Transverse colon (tissue), 4 donors: ENCODE data around the gene EMCN. TPM values are rescaled to one million over a fixed set of nuclear protein-coding genes. Genes with fewer than 3 reads are reported as not detected.

Source experiments
- DNase-seq: peaks from one replicate; pipeline ENCODE4 v3.0.0-alpha.2; 2019
- H3K27ac ChIP-seq, 4 donors: fragments of 200-600 bp; sonication (generic); 2 replicates each; pipeline ENCODE4 v1.5.1; 2016 to 2018; ENCODE audit warnings: inconsistent platforms in 4 of 4
- H3K27me3 ChIP-seq: fragments of 200-600 bp; sonication (generic); 2 replicates; pipeline ENCODE4 v1.5.1; 2017; ENCODE audit warnings: inconsistent platforms
- H3K36me3 ChIP-seq, 4 donors: fragments of 200-600 bp; sonication (generic); 2 replicates each; pipeline ENCODE4 v1.5.1; 2017 to 2019; ENCODE audit warnings: inconsistent platforms in 4 of 4
- H3K4me1 ChIP-seq, 4 donors: fragments of 200-600 bp; sonication (generic); 2 replicates each; pipeline ENCODE4 v1.5.1; 2017 to 2020; ENCODE audit warnings: inconsistent platforms in 4 of 4
- H3K4me3 ChIP-seq, 4 donors: fragments of 200-600 bp; sonication (generic); 1 replicate in 1 of 4; 2 replicates in 3 of 4; pipeline versions ENCODE4 v1.5.1 to v1.6.1; 2017 to 2019; ENCODE audit warnings: inconsistent platforms in 4 of 4
- H3K9me3 ChIP-seq, 2 donors: fragments of 200-600 bp; sonication (generic); 2 replicates each; pipeline ENCODE4 v1.5.1; 2017 to 2019; ENCODE audit warnings: inconsistent platforms in 2 of 2
- EP300 ChIP-seq: sonication (generic); formaldehyde crosslinking; IDR thresholded peaks from one replicate; pipeline ENCODE4 v1.6.1; 2017; ENCODE audit warnings: antibody characterized with exemption, low read depth
- POLR2A ChIP-seq: fragments of 450-650 bp; IDR thresholded peaks from one replicate; pipeline ENCODE4 v1.6.1; 2016; ENCODE audit warnings: antibody characterized with exemption, mild to moderate bottlenecking, moderate library complexity
- POLR2AphosphoS5 ChIP-seq, 3 donors: sonication (generic); formaldehyde crosslinking; IDR thresholded peaks; one replicate each; pipeline ENCODE4 v1.6.1; 2016; ENCODE audit warnings: antibody characterized with exemption in 3 of 3
- WGBS, 2 donors: methylation state at CpG; one replicate each; pipeline ENCODE4 v1.1.5; 2018; ENCODE audit warnings: low coverage in 1 of 2; 5-methylcytosine and 5-hydroxymethylcytosine counted together
- in situ Hi-C, 4 donors: fragments of 200-750 bp; cut with MboI; loops; one replicate each; pipeline versions ENCODE4 v1.15.0 to v1.15.1; 2017; ENCODE audit warnings: low sequenced_read_pairs in 3 of 4, low pct_ligation_motif_present in 1 of 4, low pct_unique_long_range_greater_than_20kb in 1 of 4
- intact Hi-C: fragments of 100-400 bp; cut with DNase I; formaldehyde crosslinking; loops from one replicate; pipeline ENCODE4 v1.15.1; 2023; ENCODE audit warnings: low total_unique reads
- total RNA-seq, 4 donors: library from RNA; depleted of rRNA; stranded (reverse); fragments of >200 nt; gene quantifications; one replicate each; pipeline ENCODE4 v1.1.0, GENCODE V29; 2016
- TF ChIP-seq, protein P1 (sequence below), 5 experiments: fragments of 200-600 bp in 3 of 5; fragments of 450-650 bp in 2 of 5; sonication (generic) in 3 of 5; IDR thresholded peaks; 1 replicate in 2 of 5; 2 replicates in 3 of 5; pipeline ENCODE4 v1.5.1; 2016 to 2017; ENCODE audit warnings: antibody characterized with exemption in 5 of 5, inconsistent platforms in 3 of 5, mild to moderate bottlenecking in 2 of 5, moderate library complexity in 1 of 5

Gene EMCN
- total RNA-seq, 4 donors from 2014 or later = 1.2 to 1.6 (median 1.5) TPM

DNA sequence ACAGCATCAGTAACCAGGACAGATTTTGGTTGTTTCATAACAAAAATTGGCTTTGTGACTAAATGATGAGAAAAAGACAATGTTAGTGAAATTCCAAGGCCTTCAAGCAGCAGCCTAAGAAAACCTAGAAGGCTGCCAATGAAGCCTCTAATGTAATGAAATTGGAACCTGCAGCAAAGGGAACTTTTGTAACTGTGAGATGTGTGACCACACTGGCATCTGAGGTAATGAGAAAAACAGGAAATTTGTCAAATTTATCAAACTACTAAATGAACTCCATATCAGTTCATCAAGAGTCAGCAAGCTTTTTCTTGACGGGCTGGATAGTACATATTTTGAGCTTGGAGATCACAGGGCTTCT is 30.4 kb upstream of the EMCN start:
- H3K4me3 ChIP-seq = no peak overlapping the region
- intact Hi-C loops = no loop called here
- H3K27ac ChIP-seq = no peak overlapping the region
- no peaks in the 10 kb centered on the region for H3K9me3 ChIP-seq
- in situ Hi-C loops = no loop called here
- no peaks in the 10 kb centered on the region for H3K4me1 ChIP-seq
- DNase-seq = no peak
- no peak for TF ChIP-seq POLR2AphosphoS5 (IDR thresholded peaks at IDR 0.05)
- TF ChIP-seq EP300 = no peak
- TF ChIP-seq, protein P1, sequence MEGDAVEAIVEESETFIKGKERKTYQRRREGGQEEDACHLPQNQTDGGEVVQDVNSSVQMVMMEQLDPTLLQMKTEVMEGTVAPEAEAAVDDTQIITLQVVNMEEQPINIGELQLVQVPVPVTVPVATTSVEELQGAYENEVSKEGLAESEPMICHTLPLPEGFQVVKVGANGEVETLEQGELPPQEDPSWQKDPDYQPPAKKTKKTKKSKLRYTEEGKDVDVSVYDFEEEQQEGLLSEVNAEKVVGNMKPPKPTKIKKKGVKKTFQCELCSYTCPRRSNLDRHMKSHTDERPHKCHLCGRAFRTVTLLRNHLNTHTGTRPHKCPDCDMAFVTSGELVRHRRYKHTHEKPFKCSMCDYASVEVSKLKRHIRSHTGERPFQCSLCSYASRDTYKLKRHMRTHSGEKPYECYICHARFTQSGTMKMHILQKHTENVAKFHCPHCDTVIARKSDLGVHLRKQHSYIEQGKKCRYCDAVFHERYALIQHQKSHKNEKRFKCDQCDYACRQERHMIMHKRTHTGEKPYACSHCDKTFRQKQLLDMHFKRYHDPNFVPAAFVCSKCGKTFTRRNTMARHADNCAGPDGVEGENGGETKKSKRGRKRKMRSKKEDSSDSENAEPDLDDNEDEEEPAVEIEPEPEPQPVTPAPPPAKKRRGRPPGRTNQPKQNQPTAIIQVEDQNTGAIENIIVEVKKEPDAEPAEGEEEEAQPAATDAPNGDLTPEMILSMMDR (IDR thresholded peaks at IDR 0.05) = no peak
- TF ChIP-seq POLR2A = no peak
- WGBS, 2 donors = 71 to 77% methylated on average over 1 of the region's 1 CpG
- no peaks in the 10 kb centered on the region for H3K27me3 ChIP-seq
- no peaks in the 10 kb centered on the region for H3K36me3 ChIP-seq

DNA sequence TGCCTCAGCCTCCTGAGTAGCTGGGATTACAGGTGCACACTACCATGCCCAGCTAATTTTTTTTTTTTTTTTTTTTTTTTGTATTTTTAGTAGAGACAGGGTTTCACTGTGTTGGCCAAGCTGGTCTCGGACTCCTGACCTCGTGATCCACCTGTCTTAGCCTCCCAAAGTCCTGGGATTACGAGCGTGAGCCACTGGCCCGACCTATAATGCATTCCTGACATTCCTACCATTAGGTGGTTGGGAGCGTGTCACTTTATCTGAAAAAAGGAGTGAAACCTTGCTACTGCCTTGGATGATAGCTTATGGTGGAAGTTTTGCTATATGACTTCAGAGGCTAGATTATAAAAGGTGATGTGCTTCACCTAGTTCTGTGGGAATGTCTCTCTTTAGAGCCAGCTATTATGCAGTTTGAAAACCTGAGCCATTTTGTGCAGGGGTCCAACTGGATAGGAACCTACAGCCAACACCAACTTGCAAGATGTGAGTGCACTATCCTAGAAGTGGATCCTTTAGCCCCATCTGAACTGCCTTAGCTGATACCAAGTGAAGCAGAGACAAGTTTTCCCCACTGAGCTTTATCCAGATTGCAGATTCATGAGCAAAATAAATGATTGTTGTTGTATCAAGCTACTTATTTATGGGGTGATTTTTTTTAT is 29.8 kb upstream of the EMCN start:
- H3K4me1 ChIP-seq = no peaks in the 10 kb centered on the region
- in situ Hi-C loops = no loop called here
- intact Hi-C loops = no loop called here

DNA sequence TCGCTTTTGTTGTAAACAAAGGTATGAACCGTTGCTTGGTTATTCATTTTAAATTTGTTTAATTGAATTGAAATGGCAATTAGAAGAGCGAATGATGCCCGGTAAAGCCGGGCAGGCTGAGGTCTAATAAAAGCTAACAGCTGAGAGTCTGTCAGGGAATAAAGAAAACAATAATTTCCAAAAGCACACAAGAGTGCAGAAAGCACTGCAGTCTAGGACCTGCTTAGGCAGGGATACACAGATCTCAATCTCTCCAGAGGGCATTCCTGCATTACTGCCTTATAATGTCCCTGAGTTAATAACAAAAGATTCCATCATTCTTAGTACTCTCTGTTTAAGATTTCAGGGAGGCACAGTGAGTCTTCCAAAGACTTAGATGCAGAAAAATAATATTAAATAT is 27.6 kb upstream of the EMCN start:
- Histone ChIP-seq H3K27me3 (no peaks in the 10 kb centered on the region), H3K36me3 (no peaks in the 10 kb centered on the region), H3K4me1 (no peaks in the 10 kb centered on the region), H3K9me3 (no peaks in the 10 kb centered on the region), H3K4me3 (no peak overlapping the region), H3K27ac (no peak overlapping the region)
- TF ChIP-seq, protein P1 (IDR thresholded peaks at IDR 0.05) = no peak
- TF ChIP-seq EP300 (no peak), POLR2AphosphoS5 (IDR thresholded peaks at IDR 0.05) (no peak)
- in situ Hi-C loops = no loop called here
- DNase-seq = no peak
- WGBS, 2 donors = 51 to 73% methylated on average over 5 of the region's 5 CpGs
- intact Hi-C loops = no loop called here

More for the DNA sequence above, 29.8 kb upstream of the EMCN start:
- Histone ChIP-seq H3K9me3 (no peaks in the 10 kb centered on the region), H3K36me3 (no peaks in the 10 kb centered on the region), H3K27ac (no peak overlapping the region), H3K27me3 (no peaks in the 10 kb centered on the region), H3K4me3 (no peak overlapping the region)
- 75 to 80% methylated on average over 2 to 6 of the region's 6 CpGs for WGBS, 2 donors
- TF ChIP-seq EP300 (no peak), POLR2A (no peak)
- DNase-seq = no peak

DNA sequence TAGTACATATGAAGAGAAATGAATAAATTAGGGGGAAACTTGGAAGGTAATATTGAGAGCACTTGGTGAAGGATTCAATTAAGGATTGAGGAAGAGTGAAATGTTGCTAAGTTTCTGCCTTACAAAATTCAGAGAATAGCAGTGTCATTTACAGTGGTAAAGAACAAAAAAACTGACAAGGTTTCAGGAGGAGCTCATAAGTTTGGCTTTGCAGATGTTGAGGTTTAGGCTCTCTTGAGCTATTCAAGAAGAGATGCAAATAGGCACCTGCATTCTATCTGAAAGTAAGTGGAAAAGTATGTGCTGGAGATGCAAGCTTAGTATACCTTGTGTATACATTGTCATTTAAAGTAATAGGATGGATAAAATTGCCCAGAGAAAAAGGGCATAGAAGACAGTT is 22.3 kb upstream of the EMCN start:
- in situ Hi-C loops = no loop called here
- Histone ChIP-seq H3K4me1 (no peaks in the 10 kb centered on the region), H3K36me3 (no peaks in the 10 kb centered on the region), H3K4me3 (no peak overlapping the region), H3K27me3 (no peaks in the 10 kb centered on the region), H3K9me3 (no peaks in the 10 kb centered on the region), H3K27ac (no peak overlapping the region)
- intact Hi-C loops = no loop called here
- no peak for DNase-seq
- TF ChIP-seq POLR2A = no peak
- TF ChIP-seq, protein P1 (IDR thresholded peaks at IDR 0.05) = no peak
- TF ChIP-seq POLR2AphosphoS5 (IDR thresholded peaks at IDR 0.05) = no peak
- TF ChIP-seq EP300 = no peak

DNA sequence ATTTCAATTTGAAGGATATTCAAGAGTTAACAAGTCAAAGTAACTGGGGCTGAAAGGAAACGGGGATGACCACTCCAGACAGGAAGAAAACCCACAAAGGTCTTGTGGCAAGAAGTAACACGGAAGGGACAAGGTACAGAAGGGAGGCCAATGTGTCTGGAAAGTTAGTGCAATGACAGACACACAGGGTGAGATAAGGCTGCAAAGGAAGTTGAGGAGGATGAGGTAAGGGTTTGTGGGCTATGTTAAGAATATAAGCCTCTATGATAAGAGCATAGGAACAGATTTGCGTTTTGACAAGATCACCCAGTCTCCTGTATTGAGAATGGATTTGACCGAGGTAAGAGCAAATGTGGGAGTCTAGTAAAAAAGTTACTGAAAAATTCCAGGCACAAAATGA is 21.9 kb upstream of the EMCN start:
- Histone ChIP-seq H3K9me3 (no peaks in the 10 kb centered on the region), H3K36me3 (no peaks in the 10 kb centered on the region), H3K27ac (no peak overlapping the region), H3K4me1 (no peaks in the 10 kb centered on the region), H3K27me3 (no peaks in the 10 kb centered on the region), H3K4me3 (no peak overlapping the region)
- WGBS, 2 donors = 47 to 48% methylated on average over 4 of the region's 4 CpGs
- DNase-seq = no peak
- no peak for TF ChIP-seq EP300
- no peak for TF ChIP-seq POLR2A
- TF ChIP-seq, protein P1 (IDR thresholded peaks at IDR 0.05) = no peak
- no peak for TF ChIP-seq POLR2AphosphoS5 (IDR thresholded peaks at IDR 0.05)
- in situ Hi-C loops (no loop called here), intact Hi-C loops (no loop called here)
